SH-SY5Y (cell line): ENCODE measurements around the gene DSCAML1.

ENCODE experiments used
- GATA2 ChIP-seq: IDR thresholded peaks from 2 replicates; pipeline ENCODE4 v1.6.1; 2011; ENCODE audit warnings: mild to moderate bottlenecking, low read depth, low read length
- GATA3 ChIP-seq: IDR thresholded peaks from 2 replicates; pipeline ENCODE4 v1.6.1; 2011; ENCODE audit warnings: low read depth, mild to moderate bottlenecking, low read length, moderate library complexity

- no peak for TF ChIP-seq GATA2
- no peak for TF ChIP-seq GATA3
These were observed 248.1 kb downstream of the DSCAML1 start for GRCh38 chr11:117548876-117549275.
